GM21423 (cell line): Measurements from ENCODE around the gene FAM222B.
"Not testable (repeated sequence)": the region's sequence is repeated elsewhere in the genome, so short reads cannot be mapped to it uniquely, and the experiment has no call there.

Source experiments
- ATAC-seq: cut with Tn5 transposase; IDR thresholded peaks from one replicate; pipeline ENCODE4 v1.9.1; 2021; ENCODE audit warnings: mild to moderate bottlenecking, moderate library complexity; ENCODE audit not compliant: unreplicated experiment

FAM222B gene

DNA sequence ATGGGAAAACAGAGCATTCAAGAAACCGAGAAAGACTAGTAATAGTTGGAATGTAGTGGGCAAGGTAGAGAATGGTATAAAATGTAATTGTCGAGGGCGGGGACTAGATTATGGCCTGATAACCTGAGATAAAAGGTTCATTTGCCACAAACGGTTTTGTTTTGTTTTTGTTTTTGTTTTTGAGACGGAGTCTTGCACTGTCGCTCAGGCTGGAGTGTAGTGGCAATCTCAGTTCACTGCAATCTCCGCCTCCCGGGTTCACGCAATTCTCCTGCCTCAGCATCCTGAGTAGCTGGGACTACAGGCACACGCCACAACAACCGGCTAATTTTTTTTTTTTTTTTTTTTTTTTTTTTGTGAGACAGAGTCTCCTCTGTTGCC, 112.7 kb downstream of the FAM222B start:
- ATAC-seq, result no peak

DNA sequence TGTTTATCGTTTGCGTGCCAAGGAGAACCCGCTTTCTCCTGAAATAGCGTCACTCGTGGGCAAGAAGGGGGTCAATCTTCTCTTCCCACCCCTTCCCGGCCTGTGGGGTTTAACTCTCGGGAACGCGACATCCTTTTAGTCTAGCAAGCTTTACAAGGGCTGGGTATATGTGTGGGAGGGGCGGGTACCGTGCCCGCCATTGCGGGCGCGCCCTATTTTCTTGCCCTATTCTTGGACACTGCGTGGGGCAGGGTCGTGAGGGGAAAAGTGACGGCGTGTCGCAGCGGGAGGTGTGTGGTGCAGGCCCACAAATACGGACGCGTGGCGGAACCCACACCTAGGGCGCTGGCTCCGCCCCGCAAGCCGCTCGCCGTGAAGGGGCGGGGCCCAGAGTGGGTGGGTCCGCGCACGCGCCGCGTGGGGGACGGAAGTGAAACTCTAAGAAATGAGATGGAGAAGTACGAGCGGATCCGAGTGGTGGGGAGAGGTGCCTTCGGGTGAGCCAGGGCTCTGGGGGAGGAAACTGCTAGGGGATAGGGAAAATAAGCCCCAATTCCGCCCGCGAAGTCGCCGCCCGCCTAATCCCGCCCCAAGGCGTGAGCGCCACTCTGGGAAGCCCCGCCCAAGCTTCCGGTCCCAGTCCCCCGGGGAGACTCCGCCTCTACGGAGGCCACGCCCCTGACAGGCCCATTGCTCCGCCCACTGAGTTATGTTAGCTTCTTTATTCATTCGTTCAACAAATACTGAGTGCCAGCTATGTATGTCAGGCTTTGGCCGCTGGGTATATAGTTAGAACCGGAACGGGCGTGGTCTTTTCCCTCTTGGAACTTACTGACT, 114.0 kb downstream of the FAM222B start, which contains the start of gene NEK8:
TSS of gene NEK8 (plus strand) at position 425 of the 837 bp plus-strand sequence. CDS start at position 451, 26 bp downstream.
- peak; percentile 34 for ATAC-seq

DNA sequence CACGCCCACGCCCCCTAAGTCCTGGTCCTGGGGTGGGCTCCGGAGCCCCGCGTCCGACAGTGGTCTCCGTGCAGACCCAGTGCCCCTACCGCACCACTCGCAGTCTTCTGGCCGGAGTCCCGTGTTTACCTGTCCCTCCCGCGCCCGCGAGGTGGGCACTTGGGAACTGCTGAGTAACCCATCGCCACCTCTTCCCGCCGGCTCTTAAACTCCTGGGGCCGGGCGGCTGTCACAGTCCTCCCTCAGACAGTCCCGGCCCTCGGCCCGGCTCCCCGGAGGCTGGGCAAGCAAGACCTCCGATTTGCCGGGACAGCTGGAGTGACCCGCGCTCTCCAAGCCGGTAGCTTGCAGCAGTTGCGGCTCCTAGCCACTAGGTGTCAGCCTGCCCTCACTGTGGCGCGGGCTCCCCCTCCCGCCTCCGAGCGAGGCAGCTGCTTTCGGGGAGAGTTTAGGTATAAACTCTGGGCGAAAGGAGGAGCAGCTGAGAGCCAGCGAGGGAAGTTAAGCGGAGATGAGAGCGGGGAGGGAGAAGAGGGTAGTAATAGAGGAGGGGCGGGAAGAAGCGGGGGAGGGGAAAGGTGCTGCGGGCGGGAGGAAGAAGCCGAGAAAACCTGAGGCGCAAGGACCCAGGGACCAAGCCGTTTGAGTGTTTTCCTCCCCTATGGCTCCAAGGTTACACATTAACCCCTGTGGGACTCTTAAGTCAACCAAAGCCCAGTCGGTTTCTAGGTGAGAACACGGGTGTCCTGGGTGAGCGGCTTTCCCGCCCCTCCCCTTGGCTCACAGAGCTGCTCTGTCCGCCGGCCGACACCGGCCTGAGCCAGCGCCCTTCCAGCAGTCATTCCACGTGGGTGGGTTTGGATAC, 115.7 kb downstream of the FAM222B start:
- ATAC-seq, result peak; percentile 34

DNA sequence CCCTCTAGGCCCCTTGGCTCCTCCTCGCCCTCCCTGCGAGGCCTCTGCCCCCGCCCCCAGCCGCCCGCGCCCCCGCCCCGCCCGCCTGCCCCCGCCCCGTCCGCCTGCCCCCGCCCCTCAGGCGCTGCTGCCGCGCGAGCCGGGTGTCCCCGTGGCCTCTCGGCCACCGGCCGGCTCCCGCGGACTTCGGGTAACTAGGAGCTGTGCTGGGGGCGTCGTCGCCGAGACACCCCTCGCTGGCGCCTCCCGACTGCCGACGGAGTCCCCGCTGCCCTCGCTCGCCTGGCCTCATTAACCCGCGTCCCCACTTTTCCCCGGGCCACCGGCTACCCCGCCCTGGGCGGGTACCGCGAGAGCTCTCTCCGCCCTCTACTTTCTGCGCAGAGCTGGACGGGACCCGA, 116.4 kb downstream of the FAM222B start, which contains the start of gene TLCD1:
TSS of gene TLCD1 (minus strand) at position 8 of the 401 bp plus-strand sequence. CDS start 136 bp downstream, outside the sequence.
- ATAC-seq, result no peak

DNA sequence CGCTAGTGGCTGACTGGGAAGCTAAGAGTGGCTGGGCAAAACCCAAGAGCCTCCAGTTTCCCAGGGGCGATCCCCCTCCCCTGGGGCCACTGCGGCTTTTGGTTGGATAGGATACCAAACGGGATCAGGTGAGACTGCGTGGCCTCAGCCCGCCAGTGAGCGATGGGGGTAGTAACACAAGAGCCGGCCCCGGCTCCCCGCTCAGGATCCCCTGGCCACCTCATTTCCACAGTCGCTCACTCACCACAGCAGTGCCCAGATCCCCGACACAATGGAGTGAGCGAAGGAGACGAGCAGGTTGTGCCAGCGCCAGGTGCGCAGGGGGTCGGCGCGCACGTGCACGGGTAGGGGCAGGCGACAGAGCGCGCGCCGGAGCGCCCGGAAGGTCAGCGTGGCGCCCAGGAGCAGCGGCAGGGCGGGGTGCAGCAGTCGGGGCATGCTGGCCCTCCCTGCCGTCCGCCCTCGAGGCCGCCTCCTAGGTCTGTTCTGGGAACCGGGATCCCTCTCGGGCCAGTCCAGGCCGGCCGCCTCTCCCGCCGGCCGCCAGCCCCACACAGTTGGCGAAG, 116.8 kb downstream of the FAM222B start:
- no peak for ATAC-seq

DNA sequence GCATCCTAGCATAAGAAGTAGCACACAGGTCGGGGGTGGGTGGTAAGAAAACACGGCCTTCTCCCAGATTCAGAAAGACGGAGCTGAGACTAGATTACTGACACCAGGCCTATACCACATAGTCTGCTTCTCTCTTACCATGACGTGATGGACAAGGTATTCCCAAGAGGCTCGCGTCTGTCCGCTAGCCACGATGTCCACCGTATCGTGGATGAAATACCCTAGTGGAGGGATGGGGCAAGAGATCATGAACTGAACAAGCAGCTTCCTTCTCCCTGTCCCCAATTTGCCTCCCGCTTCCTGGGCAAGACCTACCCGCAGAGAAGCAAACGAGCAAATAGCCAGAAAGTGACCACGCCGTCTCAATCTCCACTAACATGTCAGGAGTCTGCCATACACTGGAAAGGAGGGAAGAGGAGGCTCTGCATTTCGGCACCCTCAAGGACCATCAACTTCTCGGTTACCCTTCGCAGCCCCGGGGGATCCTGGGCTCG, 117.4 kb downstream of the FAM222B start:
- ATAC-seq, result no peak

DNA sequence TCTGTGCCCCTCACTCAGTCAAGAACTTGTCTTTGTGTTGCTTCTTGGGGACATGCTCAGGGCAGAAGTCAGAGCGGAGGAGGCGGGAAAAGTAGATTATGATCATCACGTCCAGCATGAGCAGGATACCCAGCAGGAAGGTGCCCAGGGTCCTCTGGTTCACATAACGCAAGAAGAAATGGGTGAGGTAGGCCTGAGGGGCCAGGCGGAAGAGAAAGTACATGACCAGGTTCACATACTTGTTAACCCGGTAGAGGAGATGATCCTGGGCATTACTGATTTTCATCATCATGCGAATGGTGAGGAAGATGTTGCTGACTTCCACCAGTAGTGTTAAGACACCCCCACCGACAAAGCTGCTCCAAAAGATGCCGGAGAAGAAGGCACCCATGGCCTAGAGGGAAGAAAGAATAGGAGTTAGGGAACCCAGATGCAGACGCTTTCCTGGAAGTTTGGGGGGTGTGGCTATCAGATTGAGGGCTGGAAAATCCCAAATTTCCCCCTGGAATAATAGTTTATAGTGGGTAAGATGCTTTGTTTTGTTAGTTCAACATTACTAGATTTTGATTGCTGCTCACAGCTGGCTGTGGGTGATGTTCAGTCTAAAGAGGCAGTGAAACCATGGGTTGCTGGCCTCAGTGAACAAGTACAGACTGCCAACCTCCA, 118.0 kb downstream of the FAM222B start:
- ATAC-seq, result no peak

DNA sequence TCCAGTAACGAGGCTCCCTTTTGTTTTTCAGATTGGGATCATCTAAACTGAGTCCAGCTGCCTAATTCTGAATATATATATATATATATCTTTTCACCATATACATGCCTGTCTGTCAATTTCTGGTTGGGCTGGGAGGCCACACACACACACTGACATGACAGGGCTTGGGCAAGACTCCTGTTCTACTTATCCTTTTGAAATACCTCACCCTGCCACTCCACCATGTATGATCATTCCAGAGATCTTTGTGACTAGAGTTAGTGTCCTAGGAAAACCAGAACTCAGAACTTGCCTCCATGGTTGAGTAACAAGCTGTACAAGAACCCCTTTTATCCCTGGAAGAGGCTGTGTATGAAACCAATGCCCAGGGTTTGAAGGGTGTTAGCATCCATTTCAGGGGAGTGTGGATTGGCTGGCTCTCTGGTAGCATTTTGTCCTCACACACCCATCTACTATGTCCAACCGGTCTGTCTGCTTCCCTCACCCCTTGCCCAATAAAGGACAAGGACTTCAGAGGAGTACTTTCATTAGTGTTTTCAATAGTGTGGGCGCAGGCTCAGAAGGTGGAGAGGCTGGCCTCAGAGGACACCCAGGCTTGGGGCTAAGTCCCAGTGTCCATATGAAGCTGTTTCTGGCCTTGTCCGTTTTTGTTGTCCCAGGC, 118.6 kb downstream of the FAM222B start:
- not testable (repeated sequence) for ATAC-seq

DNA sequence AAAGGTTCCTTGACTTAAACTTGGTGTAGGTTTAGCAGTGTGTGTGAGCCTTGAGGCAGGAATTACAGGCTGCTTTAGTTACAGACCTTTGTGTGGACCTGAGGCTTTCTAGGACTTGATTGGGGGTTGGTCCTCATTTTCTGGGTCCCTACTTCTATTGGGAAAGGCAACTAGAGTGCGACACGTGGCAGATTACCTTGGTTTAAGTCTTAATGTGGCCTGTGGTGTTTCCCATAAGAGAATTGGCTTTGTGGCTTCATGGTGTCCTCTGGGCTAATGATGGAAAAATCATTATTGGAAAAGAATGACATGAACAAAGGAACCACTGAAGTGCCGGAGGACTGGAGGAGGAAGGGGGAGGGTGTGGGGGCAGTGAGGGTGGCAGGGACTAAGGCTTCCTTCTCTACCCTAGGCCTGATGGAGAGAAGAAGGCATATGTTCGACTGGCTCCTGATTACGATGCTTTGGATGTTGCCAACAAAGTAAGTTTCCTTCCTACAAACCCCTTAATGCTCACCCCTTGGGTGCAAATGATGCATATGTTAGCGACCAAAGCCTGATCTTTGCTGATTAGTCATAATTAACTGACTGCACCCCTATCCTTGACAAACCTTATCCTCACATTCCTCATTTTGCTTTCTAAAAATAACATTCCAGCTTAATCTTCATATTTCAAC, 119.3 kb downstream of the FAM222B start:
- no peak for ATAC-seq

DNA sequence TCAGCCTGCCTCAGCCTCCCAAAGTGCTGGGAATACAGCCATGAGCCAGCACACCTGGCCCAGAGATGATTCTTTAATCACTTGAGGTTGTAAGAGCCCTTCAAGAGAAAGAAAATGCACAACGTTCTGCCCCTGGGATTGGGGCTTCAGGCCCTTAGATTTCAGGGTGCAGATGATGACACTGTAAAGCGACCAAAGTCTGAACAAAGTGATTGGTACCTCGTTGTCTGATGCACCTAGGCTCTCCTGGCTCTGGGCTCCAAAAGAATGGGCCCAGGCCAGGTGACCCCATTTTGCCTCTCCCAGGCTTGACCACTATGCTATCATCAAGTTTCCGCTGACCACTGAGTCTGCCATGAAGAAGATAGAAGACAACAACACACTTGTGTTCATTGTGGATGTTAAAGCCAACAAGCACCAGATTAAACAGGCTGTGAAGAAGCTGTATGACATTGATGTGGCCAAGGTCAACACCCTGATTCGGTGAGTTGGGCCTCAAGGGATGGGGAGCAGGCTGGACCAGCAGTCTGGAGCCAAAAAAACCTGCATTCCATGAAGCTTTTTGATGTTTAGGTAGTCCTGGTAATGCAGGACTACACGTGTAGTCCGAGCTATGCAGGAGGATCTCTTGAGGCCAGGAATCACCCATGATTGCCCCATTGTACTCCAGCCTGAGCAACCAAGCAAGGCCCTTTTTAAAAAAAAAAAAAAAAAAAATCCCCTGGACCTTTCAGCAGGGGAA, 120.0 kb downstream of the FAM222B start:
- ATAC-seq, result no peak

DNA sequence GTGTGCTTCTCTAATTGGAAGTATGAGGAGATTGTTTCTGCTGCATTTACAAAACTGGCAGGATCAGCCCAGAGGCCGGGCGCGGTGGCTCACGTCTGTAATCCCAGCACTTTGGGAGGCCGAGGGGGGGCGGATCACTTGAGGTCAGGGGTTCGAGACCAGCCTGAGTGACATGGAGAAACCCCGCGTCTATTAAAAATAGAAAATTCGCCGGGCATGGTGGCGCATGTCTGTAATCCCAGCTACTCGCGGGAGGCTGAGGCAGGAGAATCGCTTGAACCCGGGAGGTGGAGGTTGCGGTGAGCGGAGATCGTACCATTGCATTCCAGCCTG, 121.6 kb downstream of the FAM222B start:
- not testable (repeated sequence) for ATAC-seq

DNA sequence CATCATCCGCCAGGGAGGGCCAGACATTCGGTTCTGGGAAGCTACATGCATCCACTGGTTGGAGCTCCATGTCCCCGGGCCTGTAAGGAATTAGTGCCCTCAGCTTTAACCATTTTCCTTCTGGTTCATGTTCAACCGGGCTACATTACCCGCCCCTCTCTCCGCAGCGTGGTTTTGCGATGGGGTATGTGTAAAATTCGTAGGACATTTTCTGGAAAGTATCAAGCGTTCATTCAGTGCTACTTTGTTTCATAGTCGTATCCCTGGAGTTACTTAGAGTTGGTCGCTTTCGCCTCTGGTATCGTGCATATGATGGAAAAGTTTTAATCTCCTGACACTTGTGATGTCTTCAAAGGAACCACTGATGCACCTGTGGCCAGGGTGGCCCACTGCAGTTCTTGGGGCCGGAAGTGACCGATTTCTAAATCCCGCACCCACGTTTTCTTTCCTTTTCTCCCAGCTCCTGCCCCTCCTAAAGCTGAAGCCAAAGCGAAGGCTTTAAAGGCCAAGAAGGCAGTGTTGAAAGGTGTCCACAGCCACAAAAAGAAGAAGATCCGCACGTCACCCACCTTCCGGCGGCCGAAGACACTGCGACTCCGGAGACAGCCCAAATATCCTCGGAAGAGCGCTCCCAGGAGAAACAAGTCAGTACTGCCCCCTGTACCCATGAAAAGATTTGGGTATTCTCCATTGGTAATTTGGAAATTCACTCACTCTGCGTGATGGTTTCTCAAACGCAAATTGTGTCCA, 122.2 kb downstream of the FAM222B start:
- no peak for ATAC-seq

DNA sequence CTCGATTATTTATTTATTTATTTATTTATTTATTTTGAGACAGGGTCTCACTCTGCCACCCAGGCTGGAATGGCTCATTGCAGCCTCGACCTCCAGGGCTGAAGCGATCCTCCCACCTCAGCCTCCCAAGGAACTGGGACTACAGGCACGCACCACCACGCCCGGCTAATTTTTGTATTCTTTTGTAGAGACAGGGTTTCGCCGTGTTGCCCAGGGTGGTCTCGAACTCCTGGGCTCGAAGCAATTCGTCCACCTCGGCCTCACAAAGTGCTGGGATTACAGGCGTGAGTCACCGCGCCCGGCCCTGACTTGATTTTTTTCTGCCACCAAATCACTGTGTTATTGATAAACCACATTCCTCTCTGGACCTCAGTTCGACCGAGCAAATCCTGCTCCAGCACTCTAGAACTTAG, 123.6 kb downstream of the FAM222B start:
- no peak for ATAC-seq

DNA sequence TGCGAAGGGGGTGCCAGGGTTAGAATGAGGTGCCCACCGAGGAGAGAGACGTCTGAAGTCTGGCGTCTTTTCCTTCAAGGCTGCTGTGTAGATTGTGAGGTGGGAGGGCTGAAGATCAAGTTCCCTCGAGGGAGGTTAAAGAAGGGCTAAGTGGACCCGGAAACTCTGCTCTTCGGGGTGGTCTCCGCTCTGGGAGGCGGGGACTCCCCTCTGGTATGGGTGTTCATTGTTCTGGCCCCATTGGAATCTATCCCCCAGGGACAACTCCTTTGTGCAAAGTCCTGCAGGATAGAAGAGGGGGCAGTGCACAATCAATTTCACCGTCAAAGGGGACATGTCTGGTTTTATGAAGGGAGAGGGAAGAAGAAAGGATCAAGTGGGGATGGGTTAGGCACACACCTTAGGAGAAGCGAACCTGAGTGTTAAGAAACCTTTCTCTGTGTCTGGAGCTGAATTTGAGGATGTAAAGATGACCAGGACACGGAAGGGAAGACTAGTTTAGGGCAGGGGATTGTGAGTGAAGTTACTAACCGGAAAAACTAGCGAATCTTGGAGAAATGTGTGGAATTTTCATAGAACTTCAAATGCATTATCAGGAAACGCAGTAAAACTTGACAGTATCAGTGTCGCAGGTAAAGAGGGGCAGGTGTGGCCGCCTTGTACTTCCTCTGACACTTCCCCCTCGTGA, 124.1 kb downstream of the FAM222B start:
- no peak for ATAC-seq

DNA sequence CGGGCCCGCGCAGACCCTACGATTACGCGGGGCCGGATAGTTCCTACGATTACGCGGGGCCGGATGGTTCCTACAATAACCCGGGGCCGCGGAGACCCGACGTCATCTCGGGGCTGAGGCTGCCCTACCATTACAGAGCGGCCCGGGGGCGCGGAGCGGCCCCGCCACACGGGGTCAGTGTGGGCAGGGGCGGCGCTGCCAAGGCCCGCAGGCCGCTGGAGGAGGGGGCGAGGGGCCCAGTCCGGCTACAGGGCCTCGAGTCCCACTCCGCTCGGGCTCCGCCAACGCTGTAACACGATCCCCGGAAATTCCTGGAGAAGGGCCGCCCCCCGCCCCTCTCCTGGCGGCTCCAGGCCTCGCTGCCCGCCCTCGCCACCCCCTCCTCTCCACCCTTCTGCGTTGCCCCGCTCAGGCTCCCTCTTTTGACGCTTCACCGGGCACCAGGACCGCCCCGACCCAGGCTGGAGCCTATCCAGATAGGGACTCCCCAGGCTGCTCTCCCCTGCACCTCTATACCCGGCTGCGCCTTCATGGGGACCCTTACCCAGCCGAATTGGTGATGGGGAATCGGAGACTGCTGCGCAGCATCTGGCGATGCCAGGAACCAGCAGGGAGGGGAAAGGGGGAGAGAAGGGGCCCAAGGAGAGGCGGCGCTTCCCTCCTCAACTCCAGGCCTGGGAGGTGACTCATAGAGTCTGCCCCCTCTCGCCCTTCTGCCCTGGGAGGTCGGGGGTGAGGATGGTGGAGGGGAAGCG, 124.8 kb downstream of the FAM222B start, which contains the start of gene RAB34:
TSS of gene RAB34 (minus strand) at position 291 of the 755 bp plus-strand sequence. CDS start 602 bp downstream, outside the sequence.
- ATAC-seq, result no peak

DNA sequence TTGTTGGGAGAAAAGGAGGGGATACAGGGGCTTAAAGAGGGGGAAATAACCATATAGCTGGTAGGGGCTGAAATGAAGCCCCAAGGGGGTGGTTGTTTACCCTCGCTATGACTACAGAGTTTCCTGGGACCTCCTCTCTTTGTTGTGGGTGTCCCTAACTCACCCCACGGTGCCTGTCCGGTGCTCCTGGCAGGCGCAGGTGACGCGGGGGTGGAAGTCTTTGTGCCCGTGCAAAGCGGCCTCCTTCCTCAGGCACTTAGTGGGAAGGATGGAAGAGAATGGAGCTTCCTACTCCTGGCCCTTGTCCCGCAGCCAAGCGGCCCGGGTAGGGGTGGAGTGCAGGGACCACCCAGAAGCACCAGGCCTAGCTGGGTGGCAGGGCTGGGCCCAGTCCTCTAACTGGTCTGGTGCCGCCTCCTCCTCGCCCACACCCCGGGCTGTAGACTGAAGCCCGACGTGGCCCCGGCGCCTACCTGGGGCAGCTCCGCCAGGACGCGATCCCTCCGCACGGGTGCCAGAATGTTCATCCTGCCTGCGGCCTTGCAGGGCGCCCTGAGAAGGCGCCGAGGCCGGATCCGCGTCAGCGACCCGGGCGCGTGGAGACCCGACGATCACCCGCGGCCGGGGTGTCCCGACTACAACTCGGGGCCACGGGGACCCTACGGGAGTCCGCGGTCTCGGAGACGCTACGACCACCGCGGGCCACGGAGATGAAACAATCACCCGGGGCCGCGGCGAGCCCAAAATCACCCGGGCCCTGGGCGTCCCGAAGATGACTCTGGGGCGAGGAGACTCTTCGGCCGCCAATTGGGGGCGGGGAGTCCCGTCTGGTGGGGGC, 125.6 kb downstream of the FAM222B start:
- no peak for ATAC-seq
